ENCODE data around the gene IL25.
"Not testable (repeated sequence)": the region's sequence is repeated elsewhere in the genome, so short reads cannot be mapped to it uniquely, and the experiment has no call there.

The IL25 gene

DNA sequence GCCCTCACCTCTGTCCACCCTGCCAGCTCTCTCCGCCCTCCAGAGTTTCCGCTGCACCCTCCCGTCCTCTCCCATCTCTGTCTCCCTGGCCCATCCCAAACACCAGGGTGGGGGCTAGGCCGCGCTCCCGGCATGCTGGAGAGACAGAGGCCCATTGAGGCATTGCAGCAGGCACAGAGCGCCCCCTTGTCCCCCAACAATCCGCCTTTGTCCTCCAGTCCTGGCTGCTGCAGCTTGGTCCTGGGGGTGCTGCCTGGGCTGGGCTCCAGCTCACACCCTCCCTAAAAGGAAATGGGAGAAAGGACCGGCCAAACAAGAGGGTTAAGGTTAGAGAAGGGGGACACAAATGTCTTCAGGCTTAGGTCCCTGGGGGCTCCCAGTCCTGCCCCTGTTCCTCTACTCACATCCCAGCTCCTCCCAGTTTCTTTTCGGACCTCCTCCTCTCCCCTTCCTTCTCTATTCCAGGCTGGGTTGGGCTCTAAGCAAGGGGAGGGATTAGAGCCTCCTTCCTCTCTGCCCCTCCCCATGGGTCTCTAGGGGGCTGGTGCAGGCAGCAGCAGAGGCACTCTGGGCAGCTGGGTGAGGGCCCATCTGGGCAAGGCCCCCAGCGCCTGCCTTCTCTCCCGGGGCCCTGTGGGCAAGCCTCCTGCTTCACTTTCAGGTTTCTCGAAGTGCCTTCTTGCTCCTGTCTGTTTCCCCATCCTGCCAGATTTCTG, 4.0 kb downstream of the IL25 start, which contains the start of gene CMTM5:
Gene CMTM5 (plus strand): TSS at position 565 of the 716 bp plus-strand sequence. CDS start 206 bp downstream, outside the sequence.
- DNase-seq, result peak; percentile 20

DNA sequence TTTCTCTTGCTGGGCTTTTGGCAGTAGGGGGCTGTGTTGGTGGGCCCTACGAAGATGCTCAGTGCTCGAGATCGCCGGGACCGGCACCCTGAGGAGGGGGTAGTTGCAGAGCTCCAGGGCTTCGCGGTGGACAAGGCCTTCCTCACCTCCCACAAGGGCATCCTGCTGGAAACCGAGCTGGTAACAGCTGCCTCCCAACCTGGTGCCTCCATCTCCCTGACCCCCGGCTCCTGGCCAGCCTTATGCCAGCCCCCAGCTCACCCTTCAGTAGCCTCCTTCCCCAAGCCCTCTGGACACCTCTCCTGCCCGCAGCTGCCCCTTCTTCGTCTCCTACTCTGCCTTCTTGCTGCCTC, 4.6 kb downstream of the IL25 start:
- DNase-seq, result no peak

DNA sequence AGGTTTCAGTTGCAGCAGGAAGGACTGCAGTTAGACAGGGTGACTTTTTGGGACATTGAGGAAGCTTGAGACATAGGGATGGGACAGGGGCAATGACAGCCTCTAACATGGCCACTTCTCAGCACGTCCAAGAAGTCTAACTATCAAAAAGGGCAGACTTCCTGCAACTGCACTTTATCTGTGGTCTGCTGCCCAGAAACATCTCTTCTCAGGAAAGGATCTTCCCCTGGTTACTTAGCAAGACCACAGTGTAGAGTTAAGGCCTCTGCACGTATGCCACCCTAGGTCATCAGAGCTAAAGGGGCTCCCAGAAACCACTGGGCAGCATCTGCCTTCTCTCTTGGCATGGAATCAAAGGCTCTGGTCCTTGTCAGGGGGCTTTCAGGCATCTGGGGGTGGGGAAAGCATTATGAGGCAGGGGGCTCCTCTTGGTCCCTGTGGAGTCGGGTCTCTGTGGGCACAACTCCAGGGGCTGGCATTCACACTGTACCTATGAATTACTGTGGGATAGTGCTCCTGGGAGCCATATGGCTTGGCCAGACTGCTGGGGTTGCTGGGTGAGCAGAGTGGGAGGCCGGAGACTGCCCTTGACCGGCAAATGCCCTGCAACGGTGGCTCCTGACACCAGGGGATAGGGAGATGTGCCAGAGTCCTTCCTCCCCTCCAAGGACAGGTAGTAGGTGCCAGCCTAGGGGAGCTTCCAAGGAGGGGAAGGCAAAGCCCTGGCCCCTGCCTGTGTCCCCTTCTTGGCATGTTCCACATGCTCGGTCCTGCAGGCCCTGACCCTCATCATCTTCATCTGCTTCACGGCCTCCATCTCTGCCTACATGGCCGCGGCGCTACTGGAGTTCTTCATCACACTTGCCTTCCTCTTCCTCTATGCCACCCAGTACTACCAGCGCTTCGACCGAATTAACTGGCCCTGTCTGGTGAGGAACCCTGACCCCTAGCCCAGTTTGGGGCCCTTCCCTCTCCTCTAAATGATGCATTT, 5.3 kb downstream of the IL25 start:
- DNase-seq, result no peak

DNA sequence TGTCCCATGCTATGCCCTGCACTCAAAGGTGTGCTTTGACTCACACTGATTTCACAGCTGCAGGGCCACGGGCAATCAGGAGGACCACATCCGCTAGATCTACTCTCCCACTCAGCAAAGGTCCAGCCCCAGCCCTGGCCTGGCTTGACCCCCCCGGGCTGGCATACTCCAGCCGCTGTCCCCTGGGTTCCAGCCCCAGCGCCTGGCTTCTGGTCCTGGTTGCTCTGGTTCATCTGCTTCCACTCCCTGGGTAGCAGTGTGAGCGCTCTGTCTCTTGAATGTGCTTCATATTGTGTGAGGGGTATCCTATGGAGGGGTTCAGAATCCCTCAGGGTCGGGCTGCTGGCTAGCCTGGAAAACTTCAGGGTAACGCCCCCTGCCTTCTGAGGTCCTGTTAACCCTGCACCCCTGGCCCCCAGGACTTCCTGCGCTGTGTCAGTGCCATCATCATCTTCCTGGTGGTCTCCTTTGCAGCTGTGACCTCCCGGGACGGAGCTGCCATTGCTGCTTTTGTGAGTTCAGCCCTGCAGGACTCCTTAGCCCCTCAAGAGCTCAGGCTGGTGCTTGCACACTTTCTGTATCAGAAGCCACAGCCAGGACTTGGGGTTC, 6.1 kb downstream of the IL25 start:
- no peak for DNase-seq

DNA sequence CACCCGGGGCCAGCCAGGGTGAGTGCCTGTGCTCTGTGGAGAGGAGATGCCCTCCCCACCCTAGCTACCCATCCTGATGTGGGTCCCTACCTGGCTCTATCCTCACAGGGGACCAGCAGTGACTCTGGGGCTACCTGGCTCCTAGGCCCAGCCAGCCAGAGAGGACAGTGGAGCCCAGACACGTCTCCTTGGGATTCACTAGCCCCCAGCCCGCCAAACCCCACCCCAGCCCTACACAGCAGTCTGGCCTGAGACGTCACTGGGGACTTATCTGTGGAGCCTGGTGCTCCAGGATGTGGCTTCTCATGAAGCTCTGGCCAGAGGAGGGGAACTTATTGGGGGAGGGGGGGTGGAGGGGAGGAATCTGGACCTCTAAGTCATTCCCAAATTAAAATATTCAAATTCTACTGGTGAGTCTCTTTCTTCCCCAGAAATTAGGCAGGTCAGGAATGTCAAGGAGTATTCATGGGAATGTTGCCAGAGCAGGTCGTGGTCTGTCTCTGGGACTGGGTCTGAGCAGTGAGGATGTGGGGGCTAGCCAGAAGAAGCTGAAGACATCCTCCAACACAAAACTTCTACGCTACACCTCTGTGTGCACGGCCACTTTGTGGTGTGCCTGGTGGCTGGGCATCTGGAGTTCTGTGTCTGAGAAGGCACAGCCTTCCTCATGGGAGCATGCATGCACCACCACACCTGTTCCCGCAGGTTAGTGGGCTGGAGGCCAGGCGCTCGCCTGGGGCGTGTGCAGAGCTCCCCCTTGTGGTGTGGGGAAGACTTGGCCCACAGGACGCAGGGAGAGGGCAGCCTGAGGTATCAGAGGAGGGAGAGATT, 7.0 kb downstream of the IL25 start:
- DNase-seq, result peak; percentile 49

DNA sequence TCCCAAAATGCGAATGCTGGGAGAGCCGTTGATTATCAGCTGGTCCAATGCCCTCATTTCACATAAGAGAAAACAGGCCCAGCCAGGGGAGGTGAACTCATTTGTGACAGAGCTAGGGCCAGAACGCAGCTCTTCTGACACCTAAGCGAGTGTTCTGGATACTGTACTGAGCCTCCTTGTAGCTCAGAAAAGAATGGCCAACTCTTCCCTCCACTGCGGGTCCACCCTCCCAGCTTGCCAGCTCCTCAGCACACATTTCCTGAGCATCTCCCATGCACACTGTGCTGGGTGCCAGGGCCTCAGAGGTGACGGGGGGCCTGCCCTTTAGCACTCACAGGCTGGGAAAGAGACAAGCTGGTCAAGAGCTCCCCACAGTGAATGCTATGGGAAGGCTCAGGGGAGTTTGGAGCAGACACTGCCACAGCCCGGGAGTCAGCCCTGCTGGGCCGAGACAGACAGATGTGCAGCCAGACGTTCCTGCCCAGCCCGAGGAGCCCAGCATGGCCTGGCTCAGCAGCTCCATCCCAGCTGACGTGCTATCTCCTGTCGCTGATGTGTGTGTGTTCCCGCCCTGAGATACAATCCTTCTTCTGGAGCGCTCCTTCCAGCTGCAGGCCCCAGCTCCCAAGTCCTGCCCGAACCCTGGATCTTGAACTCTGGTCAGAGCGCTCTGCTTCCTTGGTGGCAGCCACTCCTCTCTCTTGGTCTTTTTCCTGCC, 7.7 kb downstream of the IL25 start:
- DNase-seq, result no peak

DNA sequence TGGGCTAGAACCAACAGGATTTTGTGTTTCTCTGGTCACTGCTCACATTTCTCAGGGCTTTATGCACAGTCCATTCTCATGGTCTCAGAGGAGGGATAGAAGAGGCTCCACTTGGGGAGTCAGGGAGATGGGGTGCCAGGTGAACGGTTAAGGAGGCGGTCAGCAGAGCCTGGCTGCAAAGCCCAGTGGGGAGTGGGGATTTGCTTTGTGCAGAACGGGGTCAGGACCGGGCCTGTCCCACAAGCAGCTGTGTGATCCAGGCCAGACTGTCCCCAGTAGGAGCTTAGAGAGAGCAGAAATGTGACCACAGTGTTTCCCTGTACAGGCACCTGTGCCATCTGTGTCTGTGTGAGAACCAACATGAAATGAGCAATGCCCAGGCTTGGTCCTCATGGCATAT, 8.4 kb downstream of the IL25 start:
- no peak for DNase-seq

DNA sequence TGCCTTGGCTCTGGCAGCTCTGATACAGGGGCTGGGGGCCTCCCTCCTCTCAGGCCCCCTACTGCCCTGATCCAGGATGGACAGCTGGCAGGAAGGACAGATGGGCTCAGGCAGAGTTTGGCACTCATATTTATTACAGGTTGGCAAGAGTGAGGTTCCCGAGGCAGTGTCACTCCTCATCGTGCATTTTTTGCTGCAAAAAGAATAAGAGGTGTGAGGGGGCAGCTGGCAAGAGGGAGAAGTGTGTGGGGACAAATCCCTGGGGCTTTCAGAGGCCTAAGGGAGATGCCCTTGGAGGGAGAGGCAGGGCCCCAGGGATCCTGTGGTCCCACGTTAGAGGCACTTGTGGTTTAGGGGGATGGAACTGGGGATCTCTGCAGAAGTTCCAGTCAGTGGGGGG, 9.3 kb downstream of the IL25 start:
- DNase-seq, result no peak

DNA sequence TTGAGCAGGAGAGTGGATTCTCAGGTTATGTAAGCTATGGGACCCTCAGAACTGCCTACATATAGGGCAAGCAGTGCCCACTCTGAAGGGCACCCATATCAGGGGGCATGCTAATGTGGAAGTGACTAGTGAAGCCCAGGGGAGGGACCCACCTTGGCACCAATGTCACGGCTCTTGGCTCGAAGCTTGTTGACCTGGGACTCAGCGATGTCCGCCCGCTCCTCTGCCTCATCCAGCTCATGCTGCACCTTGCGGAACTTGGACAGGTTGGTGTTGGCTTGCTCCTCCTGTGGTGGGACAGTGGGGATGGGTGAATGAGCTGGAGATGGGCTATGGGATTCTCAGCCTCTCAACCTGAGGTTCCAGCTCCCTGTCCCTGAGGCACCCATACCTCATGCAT, 9.7 kb downstream of the IL25 start:
- DNase-seq, result no peak

DNA sequence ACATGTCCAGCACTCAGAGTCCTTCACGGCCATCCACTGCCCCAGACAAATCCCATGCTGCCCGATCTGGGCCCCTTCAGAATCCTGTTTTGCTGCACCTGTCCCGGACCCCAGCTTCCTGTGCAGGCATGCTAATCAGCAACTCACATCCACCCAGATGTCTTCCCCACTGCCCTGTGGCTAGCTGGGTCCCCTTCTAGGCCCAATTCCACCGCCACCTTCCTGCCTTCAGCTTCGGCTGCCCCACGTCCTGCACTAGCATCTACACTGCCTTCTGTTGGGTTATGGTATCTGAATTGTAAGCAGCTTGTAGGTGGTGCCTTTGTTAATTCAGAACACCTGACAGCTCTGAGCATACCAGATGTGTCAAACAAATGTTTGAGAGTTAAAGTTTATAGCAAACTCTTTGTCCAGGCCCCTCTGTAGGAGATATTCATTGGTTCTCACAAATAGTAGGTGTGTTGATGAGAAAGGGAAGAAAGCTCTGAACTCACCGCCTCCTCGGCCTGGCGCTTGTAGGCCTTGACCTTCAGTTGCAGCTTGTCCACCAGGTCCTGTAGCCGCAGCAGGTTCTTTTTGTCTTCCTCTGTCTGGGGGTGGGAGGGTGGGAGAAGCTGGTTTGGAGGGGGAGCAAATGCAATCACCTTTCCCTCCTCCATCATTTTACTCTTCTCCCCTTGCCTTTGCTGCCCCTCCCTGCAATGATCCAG, 10.3 kb downstream of the IL25 start:
- DNase-seq, result no peak

DNA sequence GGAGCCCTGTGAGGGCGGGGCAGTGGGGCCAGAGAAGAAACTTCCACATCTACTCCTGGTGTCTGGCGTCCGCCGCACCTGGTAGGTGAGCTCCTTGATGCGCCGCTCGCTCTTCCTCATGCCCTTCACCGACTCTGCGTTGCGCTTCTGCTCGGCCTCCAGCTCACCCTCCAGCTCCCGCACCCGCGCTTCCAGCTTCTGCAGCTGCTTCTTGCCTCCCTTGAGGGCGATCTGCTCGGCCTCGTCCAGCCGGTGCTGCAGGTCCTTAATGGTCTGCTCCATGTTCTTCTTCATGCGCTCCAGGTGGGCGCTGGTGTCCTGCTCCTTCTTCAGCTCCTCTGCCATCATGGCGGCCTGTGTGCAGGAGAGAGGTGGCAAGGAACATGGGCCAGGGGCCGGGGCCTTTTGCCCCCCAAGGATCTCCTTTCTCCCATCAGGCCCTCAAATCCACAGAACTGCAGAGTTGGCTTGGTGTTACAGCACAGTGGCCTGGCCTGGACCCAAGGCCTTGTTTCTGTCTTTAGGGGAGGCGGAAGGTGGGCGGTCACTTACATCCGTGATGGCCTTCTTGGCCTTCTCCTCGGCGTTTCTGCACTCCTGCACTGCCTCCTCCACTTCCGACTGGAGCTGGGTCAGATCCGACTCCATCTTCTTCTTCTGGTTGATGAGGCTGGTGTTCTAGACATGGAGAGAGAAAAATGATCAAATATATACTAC, 11.9 kb downstream of the IL25 start:
- DNase-seq, result no peak

DNA sequence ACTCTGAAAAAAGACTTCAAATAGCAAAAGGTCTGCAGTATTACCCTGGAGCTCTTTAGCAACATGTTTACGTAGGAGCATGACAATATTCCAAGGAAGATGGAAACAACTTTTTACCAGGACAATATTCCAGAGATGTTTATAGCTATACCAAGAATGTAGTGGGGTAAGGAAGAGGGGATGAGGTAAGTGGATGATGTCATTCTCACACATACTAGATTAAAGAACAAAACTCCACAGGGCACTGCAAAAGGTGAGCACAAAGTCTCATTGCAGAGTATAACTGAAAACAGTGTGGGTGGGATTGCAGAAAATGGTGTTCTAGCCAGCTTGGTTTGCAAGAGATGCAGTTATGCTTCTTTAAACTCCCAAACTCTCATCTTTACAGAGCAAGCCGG, 12.6 kb downstream of the IL25 start:
- DNase-seq, result no peak

DNA sequence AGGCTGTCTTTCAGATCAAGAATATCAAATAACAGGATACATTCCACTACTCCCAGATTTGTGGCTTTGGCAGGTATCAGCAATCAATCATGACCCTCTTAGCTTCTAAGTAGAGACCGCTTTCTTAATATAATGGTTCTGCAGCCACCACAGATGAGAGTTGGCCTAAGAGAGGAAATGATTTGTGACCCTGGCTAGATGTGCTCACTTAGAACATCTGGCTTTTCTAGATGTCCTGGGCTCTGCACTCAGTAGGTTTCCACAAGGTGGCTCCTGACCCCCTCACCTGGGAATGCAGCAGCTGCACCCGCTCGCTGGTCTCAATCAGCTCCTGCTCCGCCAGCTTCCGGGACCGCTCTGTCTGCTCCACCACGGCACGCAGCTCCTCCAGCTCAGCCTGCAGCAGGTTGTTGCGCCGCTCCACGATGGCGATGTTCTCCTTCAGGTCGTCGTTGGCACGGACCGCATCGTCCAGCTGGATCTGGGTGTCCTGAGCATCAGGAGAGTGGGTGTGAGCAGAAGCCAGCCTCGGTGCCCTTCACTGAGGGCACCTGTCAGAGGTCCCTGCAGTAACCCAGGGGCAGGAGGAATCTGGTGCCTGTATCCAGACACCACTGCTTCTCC, 13.1 kb downstream of the IL25 start:
- no peak for DNase-seq

DNA sequence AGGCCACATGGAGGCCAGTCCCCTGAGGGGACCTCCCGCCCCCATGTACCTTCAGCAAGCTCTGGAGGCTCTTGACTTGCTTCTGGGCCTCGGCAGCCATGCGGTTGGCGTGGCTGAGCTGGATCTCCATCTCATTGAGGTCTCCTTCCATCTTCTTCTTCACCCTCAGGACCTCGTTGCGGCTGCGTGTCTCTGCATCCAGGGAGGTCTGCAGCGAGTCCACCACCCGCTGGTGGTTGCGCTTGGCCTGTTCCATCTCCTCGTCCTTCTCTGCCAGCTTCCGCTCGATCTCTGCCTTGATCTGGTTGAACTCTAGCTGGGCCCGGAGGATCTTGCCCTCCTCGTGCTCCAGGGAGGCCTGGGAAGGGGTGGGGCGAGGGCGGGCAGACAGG, 13.7 kb downstream of the IL25 start:
- not testable (repeated sequence) for DNase-seq

DNA sequence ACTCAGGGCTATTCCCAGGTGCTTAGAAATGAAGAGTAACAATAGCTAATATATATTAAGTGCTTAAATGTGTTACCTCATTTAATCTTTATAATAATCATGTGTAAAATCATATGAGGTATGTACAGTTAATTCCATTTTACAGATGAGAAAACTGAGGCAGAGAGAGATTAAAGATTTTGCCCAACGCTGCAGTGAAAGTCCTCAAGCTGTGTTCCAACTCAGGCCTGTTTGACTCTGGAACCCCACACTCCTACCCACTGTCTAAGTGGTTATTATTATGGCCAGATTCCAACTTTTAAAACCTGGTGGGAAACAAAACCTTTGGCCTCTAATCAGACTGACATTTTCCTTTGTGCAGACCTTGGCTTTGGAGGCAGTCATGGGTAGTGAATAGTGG, 14.4 kb downstream of the IL25 start:
- no peak for DNase-seq

DNA sequence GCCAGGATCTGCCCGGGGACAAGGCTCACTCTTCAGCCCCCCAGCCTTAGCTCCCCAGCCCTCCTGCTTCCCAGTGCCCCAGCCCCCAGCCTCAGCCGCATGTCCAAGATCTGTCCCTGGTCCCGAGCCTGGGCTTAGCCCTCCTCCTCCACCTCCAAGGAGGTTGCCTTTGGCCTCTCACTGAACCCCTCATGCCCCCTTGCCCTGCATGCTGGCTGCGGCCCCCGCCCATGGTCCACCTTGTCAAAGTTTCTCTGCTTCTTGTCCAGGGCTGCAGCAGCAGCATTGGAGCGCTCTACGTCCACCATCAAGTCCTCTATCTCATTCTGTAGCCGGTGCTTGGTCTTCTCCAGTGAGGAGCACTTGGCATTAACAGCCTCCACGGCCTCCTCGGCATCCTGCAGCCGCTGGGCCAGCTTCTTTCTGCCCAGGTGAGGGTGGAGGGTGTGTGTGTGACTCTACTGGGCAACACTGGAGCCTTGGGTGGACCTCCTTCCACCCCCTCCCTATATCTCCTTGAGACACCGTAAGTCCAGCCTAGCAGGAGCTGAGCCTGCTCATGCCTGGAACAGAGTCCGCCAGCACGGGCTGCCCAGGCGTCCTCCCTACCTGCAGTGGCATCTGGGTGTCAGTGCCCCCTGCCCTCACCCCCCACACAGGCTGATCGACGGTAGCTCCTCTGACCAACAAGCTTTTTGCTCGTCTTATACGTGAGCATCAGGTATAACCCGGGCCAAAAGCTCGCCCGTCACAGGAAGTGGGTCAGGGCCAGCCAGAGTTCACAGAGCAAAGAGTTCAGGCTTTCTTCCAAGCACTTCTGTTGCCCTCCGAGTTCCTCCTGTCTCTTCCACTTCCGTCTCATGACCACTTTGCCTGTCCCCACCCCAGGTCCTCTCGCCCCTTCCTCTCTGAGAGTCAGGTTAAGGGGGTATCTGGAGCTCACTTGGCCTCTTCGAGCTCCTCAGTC, 15.6 kb downstream of the IL25 start:
- no peak for DNase-seq

DNA sequence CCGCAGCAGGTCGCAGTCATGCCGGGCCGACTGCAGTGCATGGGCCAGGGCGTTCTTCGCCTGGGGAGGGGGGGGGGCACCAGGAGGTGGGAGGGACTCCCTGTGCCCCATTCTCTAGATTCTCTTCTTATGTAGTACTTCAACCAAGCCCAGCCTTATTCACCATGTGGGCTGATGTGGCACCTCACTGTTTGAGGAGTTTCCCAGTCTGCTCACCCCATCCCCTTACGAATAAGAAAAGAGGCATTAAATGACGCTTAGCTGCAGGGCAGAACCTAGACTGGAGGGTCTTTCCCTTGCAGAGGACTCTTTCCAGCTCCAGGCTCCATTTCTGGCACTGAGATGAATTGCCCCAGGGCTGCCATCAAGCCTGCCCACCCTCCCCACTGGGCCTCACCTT, 16.4 kb downstream of the IL25 start:
- no peak for DNase-seq

DNA sequence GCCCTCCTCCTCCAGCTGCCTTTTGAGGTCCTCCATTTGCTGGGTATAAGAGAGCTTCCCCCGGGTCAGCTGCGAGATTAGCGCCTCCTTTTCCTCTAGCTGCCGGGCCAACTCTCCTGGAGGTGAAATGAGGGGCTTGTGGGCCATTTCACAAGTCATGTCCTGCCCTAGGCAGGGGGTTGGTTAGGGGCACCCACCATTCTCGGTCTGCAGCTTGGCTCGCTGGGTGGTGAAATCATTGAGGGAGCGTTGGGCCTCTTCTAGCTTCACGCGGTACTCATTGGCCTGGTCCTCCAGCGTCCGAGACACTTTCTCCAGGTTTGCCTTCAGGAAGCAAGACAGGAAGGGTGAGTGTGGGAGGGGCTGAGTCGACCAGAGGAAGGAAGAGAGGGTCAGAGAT, 16.8 kb downstream of the IL25 start:
- DNase-seq, result no peak

DNA sequence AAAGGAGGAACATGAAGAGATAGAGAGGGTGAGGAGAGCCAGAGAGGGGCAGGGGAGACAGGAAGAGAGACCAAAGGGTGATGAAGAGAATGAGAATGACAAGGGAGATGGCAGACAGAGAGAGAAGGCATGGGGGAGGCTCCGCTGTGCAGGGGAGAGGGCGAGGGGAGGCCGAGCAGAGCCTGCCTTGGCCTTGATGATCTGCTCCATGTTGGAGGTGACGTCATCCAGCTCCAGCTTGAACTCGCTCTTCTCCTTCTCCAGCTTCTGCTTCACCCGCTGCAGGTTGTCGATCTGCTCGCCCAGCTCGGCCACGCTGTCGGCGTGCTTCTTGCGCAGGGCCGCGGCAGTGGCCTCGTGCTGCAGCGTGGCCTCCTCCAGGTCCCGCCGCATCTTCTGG, 17.3 kb downstream of the IL25 start:
- DNase-seq, result not testable (repeated sequence)

All from NCI-H1694 (cell line).